Progenitor cell of endocrine pancreas (in vitro differentiated cells): ENCODE data around the gene FBLN1. TPM values are rescaled to one million over a fixed set of nuclear protein-coding genes. Genes with fewer than 3 reads are reported as not detected.

Experiments used
- DNase-seq: peaks from one replicate; pipeline ENCODE4 v3.0.0; 2021; ENCODE audit warnings: low spot score; ENCODE audit not compliant: unreplicated experiment
- H3K27ac Mint-ChIP-seq: 2 replicates; pipeline ENCODE4 v1.8.0; 2021; ENCODE audit warnings: mild to moderate bottlenecking, moderate library complexity, mixed read lengths
- H3K27me3 Mint-ChIP-seq: 2 replicates; pipeline ENCODE4 v1.8.0; 2021; ENCODE audit warnings: mixed read lengths
- H3K36me3 Mint-ChIP-seq: 2 replicates; pipeline ENCODE4 v1.8.0; 2022; ENCODE audit warnings: mixed read lengths; ENCODE audit not compliant: insufficient read depth
- H3K4me1 Mint-ChIP-seq: 2 replicates; pipeline ENCODE4 v1.8.0; 2021; ENCODE audit warnings: low read depth, mixed read lengths
- H3K4me3 Mint-ChIP-seq: 2 replicates; pipeline ENCODE4 v1.8.0; 2021; ENCODE audit warnings: low read depth, mild to moderate bottlenecking, moderate library complexity, mixed read lengths
- H3K9me3 Mint-ChIP-seq: 2 replicates; pipeline ENCODE4 v1.8.0; 2021; ENCODE audit warnings: low read depth, mixed read lengths
- CTCF ChIP-seq: fragments of 200-600 bp; sonication (generic); IDR thresholded peaks from one replicate; pipeline ENCODE4 v1.5.0; 2021; ENCODE audit warnings: antibody characterized with exemption, mild to moderate bottlenecking; ENCODE audit not compliant: unreplicated experiment
- total RNA-seq: library from RNA; stranded (reverse); gene quantifications from 2 replicates; pipeline ENCODE4 v1.2.1, GENCODE V29; 2021

FBLN1 gene
- total RNA-seq, 1 donor from 2014 or later, result 258 TPM

- Mint-ChIP-seq H3K4me1 (peaks cover 10% of the 10 kb centered on the region), H3K36me3 (peaks cover 10% of the 10 kb centered on the region), H3K4me3 (no peak overlapping the region), H3K27me3 (no peaks in the 10 kb centered on the region), H3K9me3 (no peaks in the 10 kb centered on the region), H3K27ac (peak overlapping the region; percentile 44)
- no peak for DNase-seq
- TF ChIP-seq CTCF, result no peak
These were observed 15.5 kb downstream of the FBLN1 start for GRCh38 chr22:45518136-45518535.

GRCh38 chr22:45518580-45518991 lies 15.9 kb downstream of the FBLN1 start:
- DNase-seq, result no peak
- H3K27ac Mint-ChIP-seq, result no peak overlapping the region

GRCh38 chr22:45521178-45521577 lies 18.5 kb downstream of the FBLN1 start:
- no peak for TF ChIP-seq CTCF
- H3K27me3 Mint-ChIP-seq, result no peaks in the 10 kb centered on the region
- H3K36me3 Mint-ChIP-seq, result peaks cover 12% of the 10 kb centered on the region
- H3K27ac Mint-ChIP-seq, result no peak overlapping the region
- H3K9me3 Mint-ChIP-seq, result no peaks in the 10 kb centered on the region
- DNase-seq, result no peak
- H3K4me3 Mint-ChIP-seq, result no peak overlapping the region
- H3K4me1 Mint-ChIP-seq, result peaks cover 6% of the 10 kb centered on the region

More at GRCh38 chr22:45518580-45518991, 15.9 kb downstream of the FBLN1 start:
- H3K27me3 Mint-ChIP-seq, result no peaks in the 10 kb centered on the region
- no peak for TF ChIP-seq CTCF
- H3K4me1 Mint-ChIP-seq, result peaks cover 10% of the 10 kb centered on the region
- H3K9me3 Mint-ChIP-seq, result no peaks in the 10 kb centered on the region
- peaks cover 10% of the 10 kb centered on the region for H3K36me3 Mint-ChIP-seq
- H3K4me3 Mint-ChIP-seq, result no peak overlapping the region

- Mint-ChIP-seq H3K27ac (no peak overlapping the region), H3K27me3 (no peaks in the 10 kb centered on the region), H3K36me3 (peaks cover 14% of the 10 kb centered on the region), H3K9me3 (no peaks in the 10 kb centered on the region), H3K4me3 (no peak overlapping the region), H3K4me1 (peaks cover 6% of the 10 kb centered on the region)
- no peak for TF ChIP-seq CTCF
- DNase-seq, result no peak
These were observed 19.8 kb downstream of the FBLN1 start for GRCh38 chr22:45522462-45522861.

- TF ChIP-seq CTCF, result no peak
- Mint-ChIP-seq H3K36me3 (peaks cover 9% of the 10 kb centered on the region), H3K27ac (no peak overlapping the region), H3K27me3 (no peaks in the 10 kb centered on the region), H3K4me1 (no peaks in the 10 kb centered on the region), H3K4me3 (no peak overlapping the region), H3K9me3 (no peaks in the 10 kb centered on the region)
- DNase-seq, result no peak
These were observed 21.5 kb downstream of the FBLN1 start for GRCh38 chr22:45524157-45524556.
